ENCODE measurements around the gene CLDN5.

Gene CLDN5

GRCh38 chr22:19476023-19476422, 48.2 kb downstream of the CLDN5 start:
- peaks cover 22% of the 10 kb centered on the region for H3K4me1 ChIP-seq (ENCODE audit: insufficient read depth, low read length)
- no peak overlapping the region for H2AFZ ChIP-seq (ENCODE audit: low read depth, low read length)
- no peaks in the 10 kb centered on the region for H3K27me3 ChIP-seq (ENCODE audit: insufficient read depth, low read length)
- H3K4me3 ChIP-seq (ENCODE audit: low read length), result no peak overlapping the region
- H3K9me3 ChIP-seq (ENCODE audit: low read length), result no peaks in the 10 kb centered on the region
- H3K36me3 ChIP-seq (ENCODE audit: insufficient read depth, low read length), result peaks cover 43% of the 10 kb centered on the region

- Histone ChIP-seq H2AFZ (ENCODE audit: low read depth, low read length) (no peak overlapping the region), H3K9me3 (ENCODE audit: low read length) (no peaks in the 10 kb centered on the region), H3K4me1 (ENCODE audit: insufficient read depth, low read length) (peaks cover 13% of the 10 kb centered on the region), H3K36me3 (ENCODE audit: insufficient read depth, low read length) (peaks cover 63% of the 10 kb centered on the region), H3K4me3 (ENCODE audit: low read length) (no peak overlapping the region), H3K27me3 (ENCODE audit: insufficient read depth, low read length) (no peaks in the 10 kb centered on the region)
These were observed 50.6 kb downstream of the CLDN5 start for GRCh38 chr22:19473578-19473977.

Measured in neuron (in vitro differentiated cells).